GM20431 (cell line): Measurements from ENCODE around the gene CCL5.

Source experiments
- in situ Hi-C: fragments of 300-500 bp; cut with MseI, MboI; formaldehyde crosslinking; loops from one replicate; pipeline ENCODE4 v1.15.0; 2020; ENCODE audit warnings: low sequenced_read_pairs; ENCODE audit not compliant: unreplicated experiment

CCL5 gene

DNA sequence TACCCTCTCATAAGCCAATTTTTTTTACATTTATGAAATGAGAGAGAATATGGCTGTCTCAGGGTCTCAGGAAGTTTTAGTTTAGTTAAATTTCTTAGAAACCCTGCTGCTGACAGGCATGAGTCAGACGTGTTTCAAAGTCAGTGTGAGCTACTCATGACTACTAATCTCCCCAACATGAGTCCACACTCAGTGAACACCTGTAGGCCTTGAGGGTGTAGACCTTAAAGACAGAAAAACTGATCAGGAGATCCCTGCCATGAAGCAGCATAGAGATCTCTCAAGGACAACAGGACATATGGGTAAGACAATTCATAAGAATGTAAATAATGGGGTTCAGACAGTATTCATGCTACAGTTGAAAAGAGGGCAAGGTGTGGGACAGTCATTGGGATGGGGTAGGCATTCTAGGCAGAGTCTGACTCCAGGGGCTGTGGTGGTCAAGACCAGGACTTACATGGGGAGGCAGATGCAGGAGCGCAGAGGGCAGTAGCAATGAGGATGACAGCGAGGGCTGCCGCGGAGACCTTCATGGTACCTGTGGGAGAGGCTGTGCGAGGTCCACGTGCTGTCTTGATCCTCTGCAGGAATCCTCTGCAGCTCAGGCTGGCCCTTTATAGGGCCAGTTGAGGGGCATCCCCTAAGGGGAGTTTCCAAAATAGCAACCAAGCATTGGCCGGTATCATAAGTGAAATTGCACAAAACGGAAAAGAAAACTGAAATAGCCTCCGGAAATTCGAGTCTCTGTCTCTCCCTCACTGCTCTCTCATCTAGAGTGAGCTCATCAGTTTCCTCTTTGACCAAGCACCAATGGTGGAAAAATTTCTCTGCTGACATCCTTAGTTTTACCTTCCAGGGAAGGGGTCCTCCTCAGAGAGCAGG is at the start of gene CCL5:
CCL5 (minus strand) TSS at position 588 of the 882 bp plus-strand sequence.
- in situ Hi-C loops = no loop called here

DNA sequence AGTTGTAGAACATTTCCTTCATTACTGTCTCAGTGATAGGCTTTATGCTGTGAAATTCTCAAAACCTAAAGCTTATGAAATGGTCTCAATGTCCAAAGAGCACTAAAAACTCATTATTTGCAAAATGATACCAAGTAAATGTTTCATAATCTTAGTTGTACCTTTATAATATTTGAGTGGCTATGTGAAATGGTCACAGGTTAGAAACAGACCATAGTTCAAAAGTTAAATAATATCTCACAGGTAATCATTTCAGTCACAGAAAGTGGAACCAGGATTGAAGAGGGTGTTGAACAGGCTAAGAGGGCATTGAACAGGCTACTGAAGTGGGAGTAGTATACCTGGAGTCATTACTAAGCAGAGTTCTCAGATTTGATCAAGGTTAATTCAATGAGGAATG is 47.6 kb upstream of the CCL5 start:
- in situ Hi-C loops = no loop called here

DNA sequence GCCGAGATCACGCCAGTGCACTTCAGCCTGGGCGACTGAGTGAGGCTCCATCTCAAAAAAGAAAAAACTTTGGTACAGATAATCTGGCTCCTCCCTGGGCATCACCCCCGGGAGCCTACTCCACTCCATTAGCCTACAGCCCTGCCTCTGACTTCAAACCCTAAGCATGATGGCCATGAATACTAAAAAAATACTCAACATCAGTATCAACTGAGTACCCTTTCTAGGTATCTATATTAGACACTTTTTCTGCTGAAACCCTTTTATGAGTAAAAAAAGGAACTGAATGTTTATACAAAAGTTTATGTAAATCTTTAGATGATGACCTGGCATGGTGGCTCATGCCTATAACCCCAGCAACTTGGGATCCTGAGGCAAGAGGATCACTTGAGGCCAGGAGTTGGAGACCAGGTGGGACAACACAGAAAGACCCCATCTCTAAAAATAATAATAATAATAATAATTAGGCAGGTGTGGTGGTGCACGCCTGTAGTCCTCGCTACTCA is 43.5 kb upstream of the CCL5 start:
- in situ Hi-C loops = no loop called here

DNA sequence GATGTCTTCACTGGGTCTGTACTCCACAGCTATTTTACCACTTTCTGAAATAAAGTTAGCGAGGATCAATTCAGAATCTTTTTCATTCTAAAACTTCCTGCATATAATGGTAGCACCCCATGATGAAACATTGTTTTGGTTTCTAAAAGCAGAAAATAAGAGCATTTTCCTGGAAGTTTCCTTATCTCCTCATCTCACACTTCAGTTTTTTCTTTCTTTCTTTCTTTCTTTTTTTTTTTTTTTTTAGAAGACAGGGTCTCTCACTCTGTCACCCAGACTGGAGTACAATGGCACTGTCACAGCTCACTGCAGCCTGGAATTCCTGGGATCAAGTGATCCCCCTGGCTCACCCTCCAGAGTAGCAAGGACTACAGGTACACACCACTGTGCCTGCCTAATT is 40.1 kb upstream of the CCL5 start:
- in situ Hi-C loops = no loop called here

DNA sequence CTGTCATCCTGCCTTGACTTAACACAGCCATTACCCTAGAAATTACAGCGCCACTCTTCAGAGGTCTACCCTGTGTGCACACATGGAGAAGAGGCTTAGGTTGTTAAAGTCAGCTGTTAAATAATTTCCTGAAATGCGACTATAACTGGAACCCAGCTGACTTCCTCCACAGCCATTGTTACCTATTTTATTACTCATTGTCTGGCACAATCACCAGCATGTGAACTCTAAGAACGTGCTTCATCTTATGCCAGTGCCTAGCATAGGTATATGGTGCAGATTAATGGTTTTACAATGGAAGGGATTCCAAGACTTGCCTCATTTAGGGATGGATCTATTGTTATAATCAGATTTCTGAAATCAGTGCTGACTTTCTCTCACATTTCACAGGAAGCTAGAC is 38.5 kb upstream of the CCL5 start:
- in situ Hi-C loops = no loop called here

DNA sequence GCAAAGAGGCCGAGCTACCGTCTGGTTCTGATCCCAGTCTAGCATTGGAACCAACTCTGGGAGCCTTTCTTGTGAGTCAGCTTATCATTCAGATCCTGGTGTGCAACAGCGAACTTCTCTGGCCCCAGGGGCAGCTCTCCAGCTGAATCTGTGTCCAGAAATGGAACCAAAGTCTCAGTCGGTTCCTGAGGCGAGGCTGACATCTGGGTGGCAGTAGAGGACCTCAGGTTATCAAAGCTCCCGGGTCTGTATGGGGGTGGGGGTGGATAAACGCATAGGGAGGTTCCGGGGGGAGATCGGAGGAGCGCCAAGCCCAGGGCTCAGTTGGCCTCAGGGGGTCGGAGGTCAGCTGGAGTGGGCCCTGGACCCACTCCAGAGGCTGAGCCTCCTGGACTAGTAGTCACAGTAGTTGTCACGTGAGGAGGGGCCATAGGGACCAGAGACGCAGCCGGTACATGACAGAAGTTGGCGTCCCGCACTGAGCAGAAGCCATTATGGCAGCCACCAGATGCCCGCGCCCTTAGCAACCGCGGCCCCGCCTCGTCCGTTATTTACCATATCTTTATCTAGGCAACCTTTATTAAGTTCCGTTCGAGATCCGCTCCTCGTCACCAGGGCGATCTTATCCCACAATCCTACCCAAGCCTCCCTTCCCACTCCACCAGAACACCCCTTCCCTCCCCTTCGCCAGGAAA is 37.5 kb upstream of the CCL5 start:
- in situ Hi-C loops = no loop called here

DNA sequence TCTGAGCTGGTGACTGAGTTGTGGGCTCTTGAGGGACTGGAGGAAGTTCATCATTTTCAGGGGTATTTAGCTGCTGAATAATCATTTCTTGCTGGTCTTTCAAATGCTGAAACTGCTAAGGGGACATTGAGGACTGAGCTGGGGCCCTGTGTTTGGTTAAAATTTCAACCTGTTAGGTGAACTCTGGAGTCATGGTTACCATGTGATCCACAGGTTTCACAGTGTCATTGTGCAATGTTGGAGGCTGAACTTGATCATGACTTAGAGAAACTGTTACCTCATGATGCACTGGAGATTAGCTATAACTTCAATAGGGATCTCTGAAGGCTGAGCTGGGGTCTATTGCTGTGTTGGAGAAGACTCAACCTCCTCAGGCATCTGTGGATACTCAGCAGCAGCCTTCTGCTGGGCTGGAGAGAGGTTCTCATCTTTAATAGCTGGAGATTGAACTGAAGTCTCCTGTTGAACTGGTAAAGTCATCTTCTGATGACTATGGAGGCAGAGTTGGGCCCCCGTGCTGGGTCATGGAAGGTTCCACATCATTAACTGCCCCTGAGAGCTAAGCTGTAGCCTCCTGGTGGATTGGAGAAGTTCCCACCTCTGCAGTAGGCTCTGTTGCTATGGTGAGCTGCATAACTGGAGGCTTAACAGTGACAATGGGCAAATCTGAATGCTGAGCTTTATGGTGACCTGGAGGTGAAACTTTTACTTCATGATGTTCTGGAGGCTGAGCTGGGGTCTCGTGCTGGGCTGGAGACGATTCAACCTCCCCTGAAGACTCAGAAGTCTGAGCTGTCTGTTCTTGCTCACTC is 35.2 kb upstream of the CCL5 start:
- in situ Hi-C loops = no loop called here

DNA sequence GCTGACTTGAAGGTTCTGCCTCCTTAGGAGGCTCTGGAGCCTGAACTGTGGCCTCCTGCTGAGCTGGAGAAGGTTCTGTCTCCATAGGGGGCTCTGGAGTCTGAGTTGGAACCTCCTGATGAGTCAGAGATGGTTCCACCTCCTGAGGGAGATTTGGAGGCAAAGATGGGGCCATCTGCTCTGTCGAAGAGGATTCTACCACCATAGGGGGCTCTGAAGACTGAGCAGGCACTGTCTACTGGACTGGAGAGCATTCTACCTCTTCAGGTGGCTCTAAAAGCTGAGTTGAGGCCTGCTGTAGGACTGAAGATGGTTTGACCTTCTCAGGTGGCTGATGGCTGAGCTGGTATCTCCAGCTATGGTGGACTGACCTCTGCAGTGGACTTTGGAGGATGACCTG is 34.2 kb upstream of the CCL5 start:
- in situ Hi-C loops = no loop called here

DNA sequence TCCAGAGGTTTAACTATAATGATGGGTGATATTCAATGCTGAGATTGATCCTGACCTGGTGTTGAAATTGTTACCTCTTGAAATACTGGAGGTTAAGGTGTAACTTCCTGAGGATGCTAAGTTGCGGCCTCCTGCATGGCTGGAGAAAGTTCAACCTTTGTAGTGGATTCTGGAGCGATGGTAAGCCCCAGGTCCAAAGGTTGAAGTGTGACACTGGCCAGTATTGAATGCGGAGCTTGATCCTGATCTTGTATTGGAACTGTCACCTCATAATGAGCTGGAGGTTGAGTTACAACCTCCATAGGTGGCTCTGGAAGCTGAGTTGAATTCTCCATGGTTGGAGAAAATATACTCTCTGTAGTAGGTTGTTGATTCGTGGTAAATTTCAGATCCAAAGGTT is 33.4 kb upstream of the CCL5 start:
- in situ Hi-C loops = no loop called here

DNA sequence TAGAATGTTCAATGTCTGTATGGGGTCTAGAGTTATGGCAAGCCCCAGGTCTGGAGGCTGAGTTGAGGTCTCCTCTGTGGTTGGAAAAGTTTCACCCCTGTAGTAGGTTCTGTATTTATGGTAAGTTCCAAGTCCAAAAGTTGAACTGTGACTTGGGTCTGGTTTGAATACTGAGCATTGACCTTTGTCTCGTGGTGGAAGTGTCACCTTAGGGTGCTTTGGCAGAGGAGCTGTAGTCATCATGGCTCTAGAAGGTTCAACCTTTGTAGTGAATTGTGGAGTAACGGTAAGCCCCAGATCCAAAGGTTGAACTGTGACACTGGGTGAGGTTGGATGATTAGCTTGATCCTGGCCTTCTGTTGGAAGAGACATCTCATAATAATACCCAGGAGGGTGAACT is 32.8 kb upstream of the CCL5 start:
- in situ Hi-C loops = no loop called here

DNA sequence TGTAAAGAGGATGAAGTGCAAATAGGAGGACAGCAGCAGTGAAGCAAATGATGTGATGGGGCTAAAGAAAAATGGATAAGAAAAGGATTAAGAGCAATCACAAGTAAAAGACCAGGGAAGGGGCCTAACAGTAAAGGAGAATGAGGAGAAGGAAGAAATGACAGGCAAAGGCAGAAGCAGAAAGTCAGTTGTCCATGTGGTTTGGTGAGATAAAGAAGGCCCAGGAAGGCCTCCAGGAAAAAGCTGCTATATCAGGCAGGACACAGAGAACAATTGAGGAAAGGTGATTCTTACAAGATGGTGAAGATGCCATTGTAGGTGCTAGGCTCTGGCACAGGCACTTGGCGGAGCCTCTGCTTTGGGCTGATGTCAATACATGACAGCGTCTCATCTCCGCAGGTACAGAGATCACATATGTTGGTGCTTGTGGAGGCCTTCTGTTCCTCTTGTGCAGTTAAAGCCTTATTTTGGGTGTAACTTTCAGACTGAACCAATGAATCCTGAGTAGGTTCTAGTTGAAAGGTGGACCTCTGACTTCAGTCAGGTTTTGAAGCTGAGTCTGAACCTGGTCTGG is 32.3 kb upstream of the CCL5 start:
- in situ Hi-C loops = no loop called here

DNA sequence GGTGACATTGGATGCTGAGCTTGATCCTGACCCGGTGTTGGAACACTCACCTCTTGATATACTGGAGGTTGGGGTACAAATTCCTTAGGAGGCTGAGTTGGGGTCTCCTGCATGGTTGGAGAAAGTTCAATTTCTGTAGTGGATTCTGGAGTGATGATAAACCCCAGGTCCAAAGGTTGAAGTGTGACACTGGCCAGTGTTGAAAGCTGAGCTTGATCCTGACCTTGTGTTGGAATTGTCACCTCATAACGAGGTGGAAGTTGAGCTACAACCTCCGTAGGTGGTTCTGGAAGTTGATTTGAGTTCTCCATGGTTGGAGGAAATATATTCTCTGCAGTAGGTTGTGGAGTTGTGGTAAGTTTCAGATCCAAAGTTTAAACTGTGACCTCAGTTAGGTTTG is 29.2 kb upstream of the CCL5 start:
- in situ Hi-C loops = no loop called here

DNA sequence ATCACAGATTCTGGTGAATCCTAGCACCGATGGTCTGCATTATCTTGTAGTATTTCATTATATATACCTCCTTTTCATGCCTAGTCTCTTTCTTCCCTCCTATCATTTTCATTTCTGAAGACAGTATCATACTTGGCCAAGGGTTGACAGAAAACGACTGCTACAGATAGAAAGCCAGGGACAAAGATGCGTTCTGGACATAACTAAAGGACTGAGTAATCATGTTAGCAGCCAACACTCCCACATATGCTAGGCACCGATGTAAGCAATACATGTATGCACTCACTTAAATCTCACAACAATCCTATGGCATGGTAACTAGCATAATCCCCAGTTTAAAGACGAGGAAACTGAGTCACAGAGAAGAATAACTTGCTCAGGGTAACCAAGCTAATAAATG is 27.5 kb upstream of the CCL5 start:
- in situ Hi-C loops = no loop called here

DNA sequence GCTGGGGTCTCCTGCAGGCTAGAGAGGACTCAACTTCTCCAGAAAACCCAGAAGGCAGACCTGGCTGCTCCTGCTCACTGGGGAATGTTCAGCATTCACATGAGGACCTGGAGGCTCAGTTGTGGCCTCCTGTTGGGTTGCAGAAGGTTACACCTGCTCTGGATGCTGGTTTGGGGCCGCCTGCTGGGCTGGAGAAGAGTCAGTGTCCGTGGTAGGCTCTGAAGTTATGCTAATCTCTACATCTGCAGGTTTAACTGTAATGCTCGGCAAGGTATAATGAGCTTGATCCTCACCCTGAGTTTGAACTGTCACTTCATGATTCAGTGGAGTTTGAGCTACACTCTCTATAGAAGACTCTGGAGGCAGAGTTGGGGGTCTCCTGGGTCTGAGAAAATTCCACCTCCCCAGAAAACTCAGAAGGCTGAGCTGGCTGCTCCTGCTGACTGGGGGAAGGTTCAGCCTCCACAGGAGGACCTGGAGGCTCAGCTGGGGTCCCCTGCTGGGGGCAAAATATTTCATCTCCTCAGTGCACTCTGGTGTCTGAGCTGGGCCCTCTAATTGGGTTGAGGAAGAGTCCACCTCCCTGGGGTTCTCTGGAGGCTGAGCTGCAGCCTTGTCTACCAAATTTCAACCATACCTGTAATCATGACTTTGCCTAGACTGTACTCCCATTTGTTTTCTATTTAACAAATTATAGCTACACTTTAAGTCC is 26.9 kb upstream of the CCL5 start:
- in situ Hi-C loops = no loop called here

DNA sequence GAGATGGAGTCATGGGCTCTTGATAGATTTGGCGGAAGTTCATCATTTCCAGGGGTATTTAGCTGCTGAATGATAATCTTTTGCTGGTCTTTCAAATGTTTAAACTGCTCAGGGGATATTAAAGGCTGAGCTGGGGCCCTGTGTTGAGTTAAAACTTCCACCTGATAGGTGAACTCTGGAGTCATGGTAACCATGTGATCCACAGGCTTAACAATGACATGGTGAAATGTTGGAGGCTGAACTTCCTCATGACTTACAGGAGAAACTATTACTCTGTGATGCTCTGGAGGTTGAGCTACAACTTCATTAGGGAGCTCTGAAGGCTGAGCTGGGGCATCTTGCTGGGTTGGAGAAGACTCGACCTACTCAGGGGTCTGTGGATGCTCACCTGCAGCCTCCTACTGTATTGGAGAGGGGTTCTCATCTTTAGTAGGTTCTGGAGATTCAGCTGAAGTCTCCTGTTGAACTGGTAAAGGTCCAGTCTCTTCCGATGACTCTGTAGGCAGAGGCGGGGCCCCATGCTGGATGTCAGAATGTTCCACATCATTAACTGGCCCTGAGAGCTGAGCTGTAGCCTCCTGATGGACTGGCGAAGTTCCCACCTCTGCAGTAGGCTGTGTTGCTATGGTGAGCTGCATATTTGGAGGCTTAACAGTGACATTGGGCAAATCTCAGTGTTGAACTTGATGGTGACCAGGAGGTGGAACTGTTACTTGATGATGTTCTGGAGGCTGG is 26.2 kb upstream of the CCL5 start:
- in situ Hi-C loops = no loop called here

DNA sequence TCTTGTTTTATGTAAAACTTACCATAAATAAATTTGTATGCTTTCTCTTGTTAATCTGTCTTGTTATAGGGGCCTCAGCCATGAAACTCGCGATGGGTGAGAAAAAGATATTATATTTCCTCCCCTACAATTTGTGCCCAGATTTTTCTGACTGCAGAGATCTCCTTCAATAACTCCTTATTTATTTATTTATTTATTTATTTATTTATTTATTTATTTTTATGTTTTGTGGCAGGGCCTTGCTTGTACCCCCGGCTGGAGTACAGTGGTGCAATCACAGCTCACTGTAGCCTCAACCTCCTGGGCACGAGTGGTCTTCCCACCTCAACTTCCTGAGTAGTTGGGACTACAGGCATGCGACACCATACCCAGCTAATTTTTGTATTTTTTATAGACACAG is 23.3 kb upstream of the CCL5 start:
- in situ Hi-C loops = no loop called here

DNA sequence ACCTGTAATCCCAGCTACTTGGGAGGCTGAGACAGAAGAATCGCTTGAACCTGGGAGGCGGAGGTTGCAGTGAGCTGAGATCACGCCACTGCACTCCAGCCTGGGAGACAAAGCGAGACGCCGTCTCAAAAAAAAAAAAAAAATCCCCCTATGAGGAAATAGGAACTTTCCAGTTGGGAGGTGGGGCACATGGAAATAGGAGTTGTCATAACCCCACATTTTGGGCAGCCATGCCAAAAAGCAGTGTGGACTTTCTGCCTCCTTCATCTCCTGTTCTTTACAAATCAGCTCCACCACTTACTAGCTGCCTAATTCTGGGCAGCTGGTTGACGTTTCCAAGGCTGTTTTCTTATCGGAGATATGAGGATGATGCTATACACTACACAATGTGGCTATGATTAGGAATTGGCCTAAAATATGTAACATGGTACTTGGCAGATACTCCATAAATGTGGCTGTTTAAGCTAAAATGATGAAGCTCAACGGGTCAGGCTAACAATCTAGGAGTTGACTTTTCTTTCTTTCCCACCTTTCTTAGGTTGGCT is 21.5 kb upstream of the CCL5 start:
- in situ Hi-C loops = no loop called here

DNA sequence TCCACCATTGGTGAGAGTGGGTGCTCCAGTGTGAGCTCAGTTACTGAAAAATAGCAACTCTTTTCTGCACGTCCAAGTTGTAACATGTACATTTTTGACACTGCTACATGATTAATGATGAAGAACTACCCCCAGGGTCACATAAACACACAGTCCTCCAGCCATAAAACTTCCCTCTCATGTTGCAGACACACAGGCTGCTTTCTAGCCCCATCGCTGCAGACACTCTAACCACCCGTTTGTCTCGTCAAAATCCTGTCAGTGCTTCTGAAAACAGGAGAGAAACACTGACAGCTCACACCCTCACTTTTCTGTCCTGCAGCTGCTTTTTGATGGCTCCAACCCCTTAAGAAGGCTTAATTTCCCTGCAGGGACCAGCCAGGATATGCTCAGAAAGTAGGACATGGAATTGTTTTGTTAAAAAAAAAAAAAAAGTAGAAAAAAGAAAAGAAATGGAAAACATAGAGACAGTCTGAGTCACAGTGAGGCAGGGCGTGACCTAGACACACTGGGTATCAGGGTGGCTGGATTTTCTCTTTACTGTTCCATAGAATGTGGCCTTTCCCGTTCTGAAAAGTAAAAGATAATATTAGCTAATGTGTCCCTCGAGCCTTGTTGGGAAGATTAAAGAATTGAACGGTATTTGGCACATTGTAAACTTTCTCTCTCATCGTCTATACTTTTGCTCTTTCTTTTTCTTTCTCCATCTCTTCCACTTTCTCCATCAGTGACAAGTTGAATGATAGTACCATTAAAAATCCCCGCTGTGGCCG is 20.7 kb upstream of the CCL5 start:
- in situ Hi-C loops = no loop called here
